Measurements from ENCODE around the gene TOP2B. TPM values are rescaled to one million over a fixed set of nuclear protein-coding genes. Genes with fewer than 3 reads are reported as not detected.

Gene TOP2B
- total and polyA plus RNA-seq, 8 donors, result 35.6 to 266 (median 61.9) TPM

DNA sequence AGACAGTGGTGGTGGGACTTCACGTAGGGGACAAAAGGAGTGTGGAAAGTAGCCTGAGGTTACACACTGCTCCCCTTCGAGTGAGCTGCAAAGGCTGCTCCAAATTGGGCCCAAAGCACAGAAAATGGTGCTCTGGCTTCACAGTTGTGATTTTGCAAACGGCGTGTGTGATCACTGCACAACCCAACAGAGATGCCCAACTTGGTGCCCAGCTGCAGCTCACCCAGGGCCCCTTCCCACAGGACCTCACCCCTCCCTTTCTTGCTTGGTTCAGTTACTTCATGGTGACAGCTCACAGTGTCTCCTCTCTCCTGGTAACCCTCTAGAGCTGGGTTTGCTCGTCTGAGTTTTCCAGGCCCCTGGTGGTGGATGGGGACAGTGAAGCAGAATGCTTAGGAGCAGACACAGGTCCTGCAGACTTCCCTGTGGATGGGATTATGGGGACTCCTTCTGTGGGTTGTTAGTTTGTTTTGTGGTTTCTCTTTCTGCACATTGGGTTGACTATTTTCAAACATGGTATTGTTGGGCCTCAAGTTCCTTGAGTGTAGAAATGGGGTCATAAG, 98.3 kb downstream of the TOP2B start:
- Histone ChIP-seq H3K4me1 (no peaks in the 10 kb centered on the region), H3K9me3 (no peaks in the 10 kb centered on the region), H3K4me3 (no peak overlapping the region), H3K27me3 (no peaks in the 10 kb centered on the region), H3K36me3 (peaks cover 0 to 18% (median 3%) of the 10 kb centered on the region in 4 donors), H3K27ac (no peak overlapping the region)
- TF ChIP-seq POLR2AphosphoS5 (IDR thresholded peaks at IDR 0.05) (no peak), POLR2A (IDR thresholded peaks at IDR 0.05) (no peak), EP300 (IDR thresholded peaks at IDR 0.05) (no peak)
- TF ChIP-seq, protein P1, sequence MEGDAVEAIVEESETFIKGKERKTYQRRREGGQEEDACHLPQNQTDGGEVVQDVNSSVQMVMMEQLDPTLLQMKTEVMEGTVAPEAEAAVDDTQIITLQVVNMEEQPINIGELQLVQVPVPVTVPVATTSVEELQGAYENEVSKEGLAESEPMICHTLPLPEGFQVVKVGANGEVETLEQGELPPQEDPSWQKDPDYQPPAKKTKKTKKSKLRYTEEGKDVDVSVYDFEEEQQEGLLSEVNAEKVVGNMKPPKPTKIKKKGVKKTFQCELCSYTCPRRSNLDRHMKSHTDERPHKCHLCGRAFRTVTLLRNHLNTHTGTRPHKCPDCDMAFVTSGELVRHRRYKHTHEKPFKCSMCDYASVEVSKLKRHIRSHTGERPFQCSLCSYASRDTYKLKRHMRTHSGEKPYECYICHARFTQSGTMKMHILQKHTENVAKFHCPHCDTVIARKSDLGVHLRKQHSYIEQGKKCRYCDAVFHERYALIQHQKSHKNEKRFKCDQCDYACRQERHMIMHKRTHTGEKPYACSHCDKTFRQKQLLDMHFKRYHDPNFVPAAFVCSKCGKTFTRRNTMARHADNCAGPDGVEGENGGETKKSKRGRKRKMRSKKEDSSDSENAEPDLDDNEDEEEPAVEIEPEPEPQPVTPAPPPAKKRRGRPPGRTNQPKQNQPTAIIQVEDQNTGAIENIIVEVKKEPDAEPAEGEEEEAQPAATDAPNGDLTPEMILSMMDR (IDR thresholded peaks at IDR 0.05), result no peak
- WGBS, 5 donors, result 80 to 87% (median 84%) methylated on average over 3 to 5 of the region's 5 CpGs
- DNase-seq, result no peak
- intact Hi-C loops (cut with DNase I; ENCODE audit: low total_unique reads), result no loop called here

DNA sequence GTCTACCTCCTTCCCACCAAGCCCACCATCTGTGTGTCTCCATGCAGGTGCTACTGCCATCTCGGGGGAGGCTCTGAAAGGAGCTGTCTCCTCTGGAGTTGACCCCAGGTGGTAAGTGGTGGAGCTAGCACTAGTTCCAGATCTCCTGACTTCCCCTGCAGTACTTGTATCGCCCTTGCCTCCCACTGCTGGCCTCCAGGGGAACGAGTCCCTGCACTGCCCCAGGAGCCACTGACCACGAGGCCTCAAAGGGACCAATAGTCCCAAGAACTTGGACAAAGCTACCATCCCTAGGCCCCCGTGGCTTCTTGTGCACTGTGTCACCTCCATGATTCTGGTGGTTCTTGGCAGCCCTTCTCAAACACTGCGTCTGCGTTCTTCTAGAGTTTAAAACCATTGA, 98.9 kb downstream of the TOP2B start:
- H3K36me3 ChIP-seq, result peaks cover 0 to 12% (median 0%) of the 10 kb centered on the region in 4 donors
- 89 to 98% (median 94%) methylated on average over 6 to 7 of the region's 7 CpGs for WGBS, 5 donors
- no peak overlapping the region for H3K4me3 ChIP-seq
- H3K27ac ChIP-seq, result no peak overlapping the region
- H3K27me3 ChIP-seq, result no peaks in the 10 kb centered on the region
- no peaks in the 10 kb centered on the region for H3K9me3 ChIP-seq
- intact Hi-C loops (cut with DNase I; ENCODE audit: low total_unique reads), result no loop called here
- TF ChIP-seq, protein P1 (IDR thresholded peaks at IDR 0.05), result no peak
- TF ChIP-seq EP300 (IDR thresholded peaks at IDR 0.05) (no peak), POLR2AphosphoS5 (IDR thresholded peaks at IDR 0.05) (no peak), POLR2A (IDR thresholded peaks at IDR 0.05) (no peak)
- no peak for DNase-seq
- H3K4me1 ChIP-seq, result no peaks in the 10 kb centered on the region

DNA sequence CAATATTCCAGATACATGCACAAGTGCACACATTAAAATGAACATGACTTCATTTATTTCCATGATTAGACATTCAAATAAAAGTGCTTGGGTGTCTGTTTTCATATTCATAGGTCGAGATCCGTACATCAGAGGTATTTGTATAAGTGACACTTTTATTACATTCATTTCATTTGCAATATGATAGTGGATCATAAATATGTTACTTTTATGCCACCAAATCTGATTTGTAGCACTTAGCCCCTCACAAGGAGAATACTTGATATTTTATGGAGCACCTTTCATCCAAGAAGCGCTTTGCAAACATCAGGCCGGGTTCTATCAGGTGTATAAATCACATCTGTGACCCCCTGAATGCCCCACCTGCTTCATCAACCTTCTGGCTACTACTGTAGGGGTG, 100.6 kb downstream of the TOP2B start:
- WGBS, 5 donors, result 90 to 97% (median 93%) methylated on average over 4 of the region's 4 CpGs
- TF ChIP-seq, protein P1 (IDR thresholded peaks at IDR 0.05), result no peak
- TF ChIP-seq EP300 (IDR thresholded peaks at IDR 0.05), result no peak
- TF ChIP-seq POLR2A (IDR thresholded peaks at IDR 0.05), result no peak
- no peak for TF ChIP-seq POLR2AphosphoS5 (IDR thresholded peaks at IDR 0.05)

DNA sequence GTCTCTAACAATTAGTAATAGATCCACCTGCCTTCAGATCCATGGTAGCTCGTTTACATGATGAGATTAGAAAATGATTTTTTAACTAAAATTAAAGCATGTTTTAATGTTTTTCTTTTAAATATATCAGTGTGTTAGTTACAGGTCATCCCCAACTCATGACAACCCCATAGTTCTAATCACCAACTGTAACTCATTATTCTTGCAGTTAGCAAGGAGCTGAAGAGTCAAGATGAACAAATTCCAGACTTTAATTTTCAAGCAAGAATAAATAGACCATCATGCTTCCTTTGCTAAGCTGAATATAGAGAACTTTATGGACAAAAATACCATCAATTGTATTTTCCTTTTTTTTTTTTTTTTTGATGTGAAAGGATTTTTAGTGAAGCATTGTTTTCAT, 101.1 kb downstream of the TOP2B start:
- no peaks in the 10 kb centered on the region for H3K9me3 ChIP-seq
- TF ChIP-seq POLR2AphosphoS5 (IDR thresholded peaks at IDR 0.05) (no peak), POLR2A (IDR thresholded peaks at IDR 0.05) (no peak), EP300 (IDR thresholded peaks at IDR 0.05) (no peak)
- TF ChIP-seq, protein P1 (IDR thresholded peaks at IDR 0.05), result no peak
- H3K27ac ChIP-seq, result no peak overlapping the region
- no peaks in the 10 kb centered on the region for H3K27me3 ChIP-seq
- H3K4me3 ChIP-seq, result no peak overlapping the region
- no peaks in the 10 kb centered on the region for H3K36me3 ChIP-seq
- 80 to 88% (median 84%) methylated on average over 1 of the region's 1 CpG for WGBS, 5 donors
- DNase-seq, result no peak
- intact Hi-C loops (cut with DNase I; ENCODE audit: low total_unique reads), result no loop called here
- peaks cover 0 to under 1% (median under 1%) of the 10 kb centered on the region in 4 donors for H3K4me1 ChIP-seq

More for the DNA sequence above, 100.6 kb downstream of the TOP2B start:
- intact Hi-C loops (cut with DNase I; ENCODE audit: low total_unique reads), result no loop called here
- Histone ChIP-seq H3K9me3 (no peaks in the 10 kb centered on the region), H3K27ac (no peak overlapping the region), H3K4me3 (no peak overlapping the region), H3K4me1 (no peaks in the 10 kb centered on the region), H3K27me3 (no peaks in the 10 kb centered on the region), H3K36me3 (no peaks in the 10 kb centered on the region)
- DNase-seq, result no peak

Data from stomach (tissue), 9 donors.